A549 (cell line): ENCODE results near the gene IL21R. TPM values are rescaled to one million over a fixed set of nuclear protein-coding genes. Genes with fewer than 3 reads are reported as not detected.

Experiments
- ATAC-seq, 2 experiments: fragments of 200-7000 bp in 1 of 2; fragments of >200 bp in 1 of 2; cut with Nextera tagmentation in 1 of 2; cut with Tn5 transposase in 1 of 2; 3 replicates each; pipeline versions ENCODE4 v1.8.0 to v1.9.1; 2018 to 2020; ENCODE audit warnings: mild to moderate bottlenecking in 1 of 2, moderate library complexity in 1 of 2
- CTCF ChIA-PET: fragments of 300-600 bp; sonication (Branson Sonifier 250); formaldehyde crosslinking; extraction: SDS; loops from one replicate; lab custom pipeline; 2021; ENCODE audit warnings: antibody characterized with exemption, inconsistent platforms; lab: Yijun Ruan, JAX
- POLR2A ChIA-PET: fragments of 350-600 bp; formaldehyde crosslinking; extraction: SDS; loops from one replicate; lab custom pipeline; 2021; ENCODE audit warnings: antibody characterized with exemption, inconsistent platforms; lab: Yijun Ruan, JAX
- DNase-seq, 2 experiments: peaks; one replicate each; pipeline versions ENCODE4 v3.0.0 to v3.0.0-alpha.2; 2011 to 2016; ENCODE audit warnings: low read depth in 1 of 2, low spot score in 1 of 2
- FAIRE-seq: peaks from 2 replicates; lab custom pipeline; 2011; peaks lifted over from hg19 to GRCh38; lab: Jason Lieb, UNC
- H3K27ac ChIP-seq, 2 experiments: fragments of >200 bp; sonication (Bioruptor Twin); formaldehyde crosslinking; 3 replicates each; pipeline ENCODE4 v1.5.1; 2016 to 2017
- H3K4me1 ChIP-seq: fragments of >200 bp; sonication (Bioruptor Twin); formaldehyde crosslinking; 3 replicates; pipeline ENCODE4 v1.6.1; 2016
- H3K4me2 ChIP-seq: fragments of >200 bp; sonication (Bioruptor Twin); formaldehyde crosslinking; 3 replicates; pipeline ENCODE4 v1.6.1; 2016
- H3K4me3 ChIP-seq: fragments of >200 bp; sonication (Bioruptor Twin); formaldehyde crosslinking; 3 replicates; pipeline ENCODE4 v1.5.1; 2016
- H3K9me3 ChIP-seq: fragments of >200 bp; sonication (Bioruptor Twin); formaldehyde crosslinking; 3 replicates; pipeline ENCODE4 v1.6.1; 2016
- BHLHE40 ChIP-seq: IDR thresholded peaks from 2 replicates; pipeline ENCODE4 v1.6.1; 2012; ENCODE audit warnings: low read depth, low read length, inconsistent platforms
- CBX8 ChIP-seq: fragments of 200-600 bp; sonication (generic); IDR thresholded peaks from 2 replicates; pipeline ENCODE4 v1.6.1; 2016
- CEBPB ChIP-seq, 2 experiments: fragments of >200 bp in 1 of 2; sonication (Bioruptor Twin) in 1 of 2; formaldehyde crosslinking in 1 of 2; IDR thresholded peaks; 2 replicates each; pipeline ENCODE4 v1.6.1; 2012 to 2016
- CHD2 ChIP-seq: fragments of 150-350 bp; IDR thresholded peaks from 2 replicates; pipeline ENCODE4 v1.6.1; 2014; ENCODE audit warnings: low read length; ENCODE audit not compliant: partially characterized antibody
- EHF ChIP-seq: fragments of 250-450 bp; sonication (Bioruptor Pico); IDR thresholded peaks from 2 replicates; pipeline ENCODE4 v1.5.0; 2020; ENCODE audit warnings: mild to moderate bottlenecking
- ELK1 ChIP-seq: fragments of 150-350 bp; IDR thresholded peaks from 2 replicates; pipeline ENCODE4 v1.6.1; 2014; ENCODE audit warnings: low read depth, mild to moderate bottlenecking, low read length
- ESRRA ChIP-seq: fragments of 150-350 bp; IDR thresholded peaks from 2 replicates; pipeline ENCODE4 v1.6.1; 2014; ENCODE audit warnings: mild to moderate bottlenecking, low read length, borderline replicate concordance
- FOSB ChIP-seq: fragments of 250-450 bp; sonication (Bioruptor Pico); IDR thresholded peaks from 2 replicates; pipeline ENCODE4 v1.5.0; 2020; ENCODE audit warnings: mild to moderate bottlenecking, moderate library complexity
- GATA3 ChIP-seq: IDR thresholded peaks from 2 replicates; pipeline ENCODE4 v1.6.1; 2012; ENCODE audit warnings: borderline replicate concordance
- HES2 ChIP-seq: fragments of >200 bp; sonication (Bioruptor Twin); formaldehyde crosslinking; IDR thresholded peaks from 2 replicates; pipeline ENCODE4 v1.6.1; 2016
- HEYL ChIP-seq: fragments of 250-450 bp; sonication (Bioruptor Pico); IDR thresholded peaks from 2 replicates; pipeline ENCODE4 v1.8.0; 2021; ENCODE audit warnings: mild to moderate bottlenecking, moderate library complexity
- HOXA7 ChIP-seq: fragments of 250-450 bp; sonication (Bioruptor Pico); IDR thresholded peaks from 2 replicates; pipeline ENCODE4 v1.5.0; 2020; ENCODE audit warnings: mild to moderate bottlenecking, moderate library complexity
- HOXB13 ChIP-seq: fragments of 250-450 bp; sonication (Bioruptor Pico); IDR thresholded peaks from 2 replicates; pipeline ENCODE4 v1.5.0; 2020; ENCODE audit warnings: low read depth, mild to moderate bottlenecking, moderate library complexity
- MAFK ChIP-seq: fragments of 450-650 bp; IDR thresholded peaks from 2 replicates; pipeline ENCODE4 v1.6.1; 2014; ENCODE audit not compliant: partially characterized antibody
- MAX ChIP-seq: IDR thresholded peaks from 2 replicates; pipeline ENCODE4 v1.6.1; 2012
- NFE2L2 ChIP-seq: fragments of 150-350 bp; conservative IDR thresholded peaks from 2 replicates; pipeline ENCODE4 v1.6.1; 2014; ENCODE audit warnings: low read length
- NPAS2 ChIP-seq: fragments of 250-450 bp; sonication (Bioruptor Pico); IDR thresholded peaks from 2 replicates; pipeline ENCODE4 v1.8.0; 2022; ENCODE audit warnings: mild to moderate bottlenecking, moderate library complexity, borderline replicate concordance
- NR3C1 ChIP-seq: fragments of >200 bp; sonication (Bioruptor Twin); formaldehyde crosslinking; IDR thresholded peaks from 3 replicates; pipeline ENCODE4 v1.6.1; 2017
- POLR2A ChIP-seq: IDR thresholded peaks from 2 replicates; pipeline ENCODE4 v1.6.1; 2012; ENCODE audit warnings: mild to moderate bottlenecking, low read length
- RCOR1 ChIP-seq: fragments of 150-350 bp; IDR thresholded peaks from 2 replicates; pipeline ENCODE4 v1.6.1; 2014; ENCODE audit warnings: antibody characterized with exemption, low read length, low read depth
- TFCP2L1 ChIP-seq: fragments of 250-450 bp; sonication (Bioruptor Pico); IDR thresholded peaks from 2 replicates; pipeline ENCODE4 v1.5.0; 2021; ENCODE audit warnings: mild to moderate bottlenecking
- TP53 ChIP-seq: fragments of 250-450 bp; sonication (Bioruptor Pico); IDR thresholded peaks from 2 replicates; pipeline ENCODE4 v1.5.0; 2021; ENCODE audit warnings: mild to moderate bottlenecking, moderate library complexity
- ZC3H11A ChIP-seq: fragments of 450-650 bp; IDR thresholded peaks from 2 replicates; pipeline ENCODE4 v1.6.1; 2014; ENCODE audit warnings: antibody characterized with exemption, mild to moderate bottlenecking
- ZFP36 ChIP-seq: fragments of 450-650 bp; IDR thresholded peaks from 2 replicates; pipeline ENCODE4 v1.6.1; 2014; ENCODE audit warnings: borderline replicate concordance; ENCODE audit not compliant: partially characterized antibody
- ZSCAN20 ChIP-seq: fragments of 250-450 bp; sonication (Bioruptor Pico); IDR thresholded peaks from 2 replicates; pipeline ENCODE4 v1.8.0; 2022; ENCODE audit warnings: mild to moderate bottlenecking, moderate library complexity
- WGBS: methylation state at CpG from one replicate; pipeline ENCODE4 v1.1.6; 2017; ENCODE audit errors: missing lambda C conversion rate; 5-methylcytosine and 5-hydroxymethylcytosine counted together
- polyA plus RNA-seq, 4 experiments: library from polyadenylated mRNA; depleted of rRNA in 3 of 4; stranded (reverse); fragments of >200 nt; fragmentation: RNase III in 1 of 4; extraction: RNeasy Plus Mini Kit Qiagen cat#74134 plus additional on column Dnase treatment in 1 of 4; gene quantifications; 2 replicates in 3 of 4; 3 replicates in 1 of 4; pipeline ENCODE4 v1.2.3, GENCODE V29; 2011 to 2017
- TF ChIP-seq, protein P1 (sequence below): fragments of >200 bp; sonication (Bioruptor Twin); formaldehyde crosslinking; IDR thresholded peaks from 3 replicates; pipeline ENCODE4 v1.5.1; 2016
- TF ChIP-seq, protein P2 (sequence below): fragments of 250-450 bp; sonication (Bioruptor Pico); IDR thresholded peaks from 2 replicates; pipeline ENCODE4 v1.5.0; 2020; ENCODE audit warnings: low read depth, mild to moderate bottlenecking, moderate library complexity
- TF ChIP-seq, protein P3 (sequence below): fragments of 450-650 bp; IDR thresholded peaks from 2 replicates; pipeline ENCODE4 v1.6.1; 2014; ENCODE audit warnings: antibody characterized with exemption

Gene IL21R
- polyA plus RNA-seq, 2 of the 4 experiments (the other 2 are of a cell fraction), result 0.04 to 0.09 TPM

- DNase-seq, result no peak
- Histone ChIP-seq H3K9me3 (no peaks in the 10 kb centered on the region), H3K27ac (no peak overlapping the region), H3K4me1 (no peaks in the 10 kb centered on the region)
- WGBS, result 77% methylated on average over 6 of the region's 6 CpGs
- CTCF ChIA-PET, result interaction anchor here (1.4 kb wide), 1 partner anchor 284 kb away, joined by 4 read pairs; no protein-coding TSS in a partner anchor
- TF ChIP-seq ZFP36, result no peak
- TF ChIP-seq MAX, result no peak
- no peak for TF ChIP-seq NPAS2 (CRISPR knock-in tag)
- no peak for TF ChIP-seq ZSCAN20 (CRISPR knock-in tag)
- no peak for TF ChIP-seq CBX8
- TF ChIP-seq, protein P1, sequence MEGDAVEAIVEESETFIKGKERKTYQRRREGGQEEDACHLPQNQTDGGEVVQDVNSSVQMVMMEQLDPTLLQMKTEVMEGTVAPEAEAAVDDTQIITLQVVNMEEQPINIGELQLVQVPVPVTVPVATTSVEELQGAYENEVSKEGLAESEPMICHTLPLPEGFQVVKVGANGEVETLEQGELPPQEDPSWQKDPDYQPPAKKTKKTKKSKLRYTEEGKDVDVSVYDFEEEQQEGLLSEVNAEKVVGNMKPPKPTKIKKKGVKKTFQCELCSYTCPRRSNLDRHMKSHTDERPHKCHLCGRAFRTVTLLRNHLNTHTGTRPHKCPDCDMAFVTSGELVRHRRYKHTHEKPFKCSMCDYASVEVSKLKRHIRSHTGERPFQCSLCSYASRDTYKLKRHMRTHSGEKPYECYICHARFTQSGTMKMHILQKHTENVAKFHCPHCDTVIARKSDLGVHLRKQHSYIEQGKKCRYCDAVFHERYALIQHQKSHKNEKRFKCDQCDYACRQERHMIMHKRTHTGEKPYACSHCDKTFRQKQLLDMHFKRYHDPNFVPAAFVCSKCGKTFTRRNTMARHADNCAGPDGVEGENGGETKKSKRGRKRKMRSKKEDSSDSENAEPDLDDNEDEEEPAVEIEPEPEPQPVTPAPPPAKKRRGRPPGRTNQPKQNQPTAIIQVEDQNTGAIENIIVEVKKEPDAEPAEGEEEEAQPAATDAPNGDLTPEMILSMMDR, result no peak
- TF ChIP-seq FOSB, result no peak
- TF ChIP-seq, protein P2, sequence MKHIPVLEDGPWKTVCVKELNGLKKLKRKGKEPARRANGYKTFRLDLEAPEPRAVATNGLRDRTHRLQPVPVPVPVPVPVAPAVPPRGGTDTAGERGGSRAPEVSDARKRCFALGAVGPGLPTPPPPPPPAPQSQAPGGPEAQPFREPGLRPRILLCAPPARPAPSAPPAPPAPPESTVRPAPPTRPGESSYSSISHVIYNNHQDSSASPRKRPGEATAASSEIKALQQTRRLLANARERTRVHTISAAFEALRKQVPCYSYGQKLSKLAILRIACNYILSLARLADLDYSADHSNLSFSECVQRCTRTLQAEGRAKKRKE (CRISPR knock-in tag), result no peak
- no peak for TF ChIP-seq HOXB13
- TF ChIP-seq GATA3, result no peak
- TF ChIP-seq, protein P3, sequence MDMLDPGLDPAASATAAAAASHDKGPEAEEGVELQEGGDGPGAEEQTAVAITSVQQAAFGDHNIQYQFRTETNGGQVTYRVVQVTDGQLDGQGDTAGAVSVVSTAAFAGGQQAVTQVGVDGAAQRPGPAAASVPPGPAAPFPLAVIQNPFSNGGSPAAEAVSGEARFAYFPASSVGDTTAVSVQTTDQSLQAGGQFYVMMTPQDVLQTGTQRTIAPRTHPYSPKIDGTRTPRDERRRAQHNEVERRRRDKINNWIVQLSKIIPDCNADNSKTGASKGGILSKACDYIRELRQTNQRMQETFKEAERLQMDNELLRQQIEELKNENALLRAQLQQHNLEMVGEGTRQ, result no peak
- TF ChIP-seq NR3C1, result no peak
- TF ChIP-seq EHF (CRISPR knock-in tag), result no peak
- no peak for TF ChIP-seq HES2
- TF ChIP-seq HOXA7 (CRISPR knock-in tag), result no peak
- no peak for TF ChIP-seq ESRRA
- TF ChIP-seq RCOR1, result no peak
- TF ChIP-seq ZC3H11A, result no peak
- TF ChIP-seq CHD2, result no peak
- TF ChIP-seq, all 56 proteins: peak for 0
- FAIRE-seq, result no peak
- Histone ChIP-seq H3K4me2 (no peak overlapping the region), H3K4me3 (no peak overlapping the region)
- ATAC-seq, result no peak
- POLR2A ChIA-PET, result no interaction called here
These were observed 36.0 kb downstream of the IL21R start for GRCh38 chr16:27437946-27438345.

DNA sequence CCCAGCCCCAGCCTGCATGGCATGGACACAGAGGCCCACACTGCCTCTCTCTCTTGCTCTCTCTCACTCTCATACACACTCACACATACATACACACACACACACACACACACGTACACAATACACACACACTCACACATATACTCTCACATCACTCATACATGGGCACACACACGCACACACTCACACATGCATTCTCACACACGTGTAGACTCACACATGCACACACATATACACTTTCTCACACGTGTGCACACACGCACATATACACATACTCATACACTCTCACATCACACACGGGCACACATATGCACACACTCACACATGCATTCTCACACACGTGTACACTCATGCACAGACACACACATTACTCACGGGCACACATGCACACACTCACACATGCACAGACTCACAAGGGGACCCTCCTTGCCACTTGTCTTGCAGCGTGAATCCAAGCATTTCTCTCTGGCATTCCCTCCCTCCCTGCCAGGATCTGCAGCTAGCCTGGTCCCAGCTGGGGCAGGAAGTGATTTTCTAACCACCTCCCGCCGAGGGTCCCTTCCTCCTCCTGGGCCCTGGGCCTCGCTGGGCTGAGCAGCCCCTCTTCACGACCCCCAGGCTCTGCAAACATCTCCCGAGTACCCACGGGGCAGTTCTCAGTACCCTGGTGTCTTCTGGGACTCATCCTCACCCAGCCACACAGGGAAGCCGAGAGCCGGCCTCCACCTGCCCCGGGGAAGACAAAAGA, 37.5 kb downstream of the IL21R start:
- no peak overlapping the region for H3K4me2 ChIP-seq
- peaks cover 7% of the 10 kb centered on the region for H3K9me3 ChIP-seq
- WGBS, result 44% methylated on average over 18 of the region's 18 CpGs
- POLR2A ChIA-PET, result no interaction called here
- no peak overlapping the region for H3K4me3 ChIP-seq
- DNase-seq (no peak), ATAC-seq (no peak), FAIRE-seq (no peak)
- no peak for TF ChIP-seq ELK1
- TF ChIP-seq NFE2L2, result no peak
- no peak for TF ChIP-seq CEBPB (IDR thresholded peaks at IDR 0.05)
- no peak for TF ChIP-seq BHLHE40
- no peak for TF ChIP-seq MAFK
- TF ChIP-seq POLR2A, result no peak
- no peak for TF ChIP-seq CBX8
- no peak for TF ChIP-seq HEYL (CRISPR knock-in tag)
- TF ChIP-seq NR3C1, result no peak
- no peak for TF ChIP-seq TFCP2L1 (CRISPR knock-in tag)
- TF ChIP-seq ZC3H11A, result no peak
- no peak for TF ChIP-seq HOXA7 (CRISPR knock-in tag)
- no peak for TF ChIP-seq CHD2
- no peak for TF ChIP-seq TP53 (CRISPR knock-in tag)
- CTCF ChIA-PET, result interaction anchor here (1.2 to 1.5 kb wide), 3 partner anchors 17 to 286 kb away, joined by 3 to 4 read pairs (median 3); no protein-coding TSS in a partner anchor
- H3K27ac ChIP-seq, result no peak overlapping the region
- no peaks in the 10 kb centered on the region for H3K4me1 ChIP-seq
